SK-N-SH (cell line): Measurements from ENCODE around the gene CCDC61. TPM values are rescaled to one million over a fixed set of nuclear protein-coding genes. Genes with fewer than 3 reads are reported as not detected.

Experiments used
- CTCF ChIA-PET: fragments of 300-600, 350-600 bp; formaldehyde crosslinking; extraction: SDS; loops from one replicate; lab custom pipeline; 2021; lab: Yijun Ruan, JAX
- POLR2A ChIA-PET: fragments of 350-600 bp; sonication (Branson Sonifier 250); formaldehyde crosslinking; extraction: SDS; loops from one replicate; lab custom pipeline; 2020; ENCODE audit warnings: antibody characterized with exemption, inconsistent platforms; lab: Yijun Ruan, JAX
- DNase-seq: peaks from one replicate; pipeline ENCODE4 v3.0.0; 2012
- H2AFZ ChIP-seq: fragments of 200-600 bp; sonication (generic); 2 replicates; pipeline ENCODE4 v1.8.1; 2016; ENCODE audit warnings: antibody characterized with exemption, mild to moderate bottlenecking, low read depth
- H3F3A ChIP-seq: fragments of 200-600 bp; sonication (generic); replicated peaks from 2 replicates; pipeline ENCODE3; 2016; ENCODE audit warnings: antibody characterized with exemption, mild to moderate bottlenecking; ENCODE audit not compliant: insufficient read depth
- H3K27ac ChIP-seq, 2 experiments: fragments of 200-500 bp in 1 of 2; fragments of 200-600 bp in 1 of 2; sonication (Bioruptor generic) in 1 of 2; sonication (generic), shearing (Covaris generic) in 1 of 2; 2 replicates each; pipeline versions ENCODE4 v1.5.1 to v1.6.1; 2014 to 2016; ENCODE audit warnings: low read depth in 2 of 2, inconsistent platforms in 1 of 2, low read length in 1 of 2, mild to moderate bottlenecking in 1 of 2, mixed read lengths in 1 of 2
- H3K27me3 ChIP-seq: fragments of 200-600 bp; sonication (generic), shearing (Covaris generic); 2 replicates; pipeline ENCODE4 v1.6.1; 2016; ENCODE audit warnings: mixed run types; ENCODE audit not compliant: insufficient read depth
- H3K36me3 ChIP-seq, 2 experiments: fragments of 200-500 bp in 1 of 2; fragments of 200-600 bp in 1 of 2; sonication (Bioruptor generic) in 1 of 2; sonication (generic) in 1 of 2; replicated peaks in 1 of 2; 2 replicates each; pipeline versions ENCODE3 to v1.5.1; 2014 to 2016; ENCODE audit warnings: low read length in 1 of 2, mild to moderate bottlenecking in 1 of 2; ENCODE audit not compliant: insufficient read depth in 2 of 2, control insufficient read depth in 1 of 2
- H3K4me1 ChIP-seq, 2 experiments: fragments of 200-500 bp in 1 of 2; fragments of 200-600 bp in 1 of 2; sonication (Bioruptor generic) in 1 of 2; sonication (generic), shearing (Covaris generic) in 1 of 2; 2 replicates each; pipeline versions ENCODE4 v1.5.1 to v1.6.1; 2014 to 2016; ENCODE audit warnings: low read depth in 1 of 2, low read length in 1 of 2, mixed run types in 1 of 2; ENCODE audit not compliant: insufficient read depth in 2 of 2, control insufficient read depth in 1 of 2
- H3K4me2 ChIP-seq: fragments of 200-600 bp; sonication (generic), shearing (Covaris generic); 2 replicates; pipeline ENCODE4 v1.6.1; 2017; ENCODE audit warnings: mixed run types
- H3K4me3 ChIP-seq, 2 experiments: fragments of 200-500 bp in 1 of 2; fragments of 200-600 bp in 1 of 2; sonication (Bioruptor generic) in 1 of 2; sonication (generic), shearing (Covaris generic) in 1 of 2; 2 replicates each; pipeline versions ENCODE4 v1.5.1 to v1.8.1; 2014 to 2016; ENCODE audit warnings: low read depth in 2 of 2, inconsistent platforms in 1 of 2, low read length in 1 of 2, mild to moderate bottlenecking in 1 of 2, mixed read lengths in 1 of 2, moderate library complexity in 1 of 2
- H3K79me2 ChIP-seq: fragments of 200-600 bp; sonication (generic); 2 replicates; pipeline ENCODE4 v1.8.1; 2017; ENCODE audit warnings: mild to moderate bottlenecking; ENCODE audit not compliant: insufficient read depth
- H3K9ac ChIP-seq: fragments of 200-600 bp; sonication (generic); 2 replicates; pipeline ENCODE4 v1.6.1; 2017; ENCODE audit warnings: mixed run types
- H3K9me2 ChIP-seq: fragments of 200-600 bp; sonication (generic); 2 replicates; pipeline ENCODE4 v1.6.1; 2017; ENCODE audit warnings: mixed run types
- H3K9me3 ChIP-seq: fragments of 200-600 bp; sonication (generic); 2 replicates; pipeline ENCODE4 v1.6.1; 2017; ENCODE audit warnings: mixed run types, mild to moderate bottlenecking, moderate library complexity
- H4K20me1 ChIP-seq: fragments of 200-600 bp; sonication (generic); 2 replicates; pipeline ENCODE4 v1.6.1; 2017; ENCODE audit warnings: mild to moderate bottlenecking, mixed run types; ENCODE audit not compliant: insufficient read depth
- CHD2 ChIP-seq: fragments of 150-350 bp; IDR thresholded peaks from 2 replicates; pipeline ENCODE4 v1.6.1; 2018; ENCODE audit warnings: low read length; ENCODE audit not compliant: partially characterized antibody
- EP300 ChIP-seq, 2 experiments: IDR thresholded peaks; 2 replicates each; pipeline versions ENCODE4 v1.4.0 to v1.6.1; 2012; ENCODE audit warnings: borderline replicate concordance in 1 of 2, low read depth in 1 of 2, low read length in 1 of 2
- FOSL2 ChIP-seq: IDR thresholded peaks from 2 replicates; pipeline ENCODE4 v1.4.0; 2012; ENCODE audit warnings: low read depth, mild to moderate bottlenecking, moderate library complexity, borderline replicate concordance
- FOXJ3 ChIP-seq: sonication (generic); formaldehyde crosslinking; IDR thresholded peaks from 2 replicates; pipeline ENCODE4 v1.5.1; 2020; ENCODE audit warnings: mild to moderate bottlenecking, missing genetic modification reagents
- GABPA ChIP-seq: IDR thresholded peaks from 2 replicates; pipeline ENCODE4 v1.4.0; 2012; ENCODE audit warnings: low read depth, mild to moderate bottlenecking
- GATA2 ChIP-seq: sonication (generic); formaldehyde crosslinking; IDR thresholded peaks from 2 replicates; pipeline ENCODE4 v1.5.0; 2020; ENCODE audit warnings: mild to moderate bottlenecking, missing genetic modification reagents
- JUND ChIP-seq: IDR thresholded peaks from 2 replicates; pipeline ENCODE4 v1.4.0; 2012
- MEF2A ChIP-seq: IDR thresholded peaks from 2 replicates; pipeline ENCODE4 v1.4.0; 2012; ENCODE audit warnings: low read depth, borderline replicate concordance
- NRF1 ChIP-seq: IDR thresholded peaks from 2 replicates; pipeline ENCODE4 v1.6.1; 2012; ENCODE audit warnings: low read depth, mild to moderate bottlenecking, low read length
- RAD21 ChIP-seq: IDR thresholded peaks from 2 replicates; pipeline ENCODE4 v1.6.1; 2012; ENCODE audit warnings: mild to moderate bottlenecking, low read length
- RCOR1 ChIP-seq: fragments of 150-350 bp; IDR thresholded peaks from 2 replicates; pipeline ENCODE4 v1.6.1; 2017; ENCODE audit warnings: antibody characterized with exemption, low read length
- RXRA ChIP-seq: IDR thresholded peaks from 2 replicates; pipeline ENCODE4 v1.4.0; 2012; ENCODE audit warnings: low read depth, mild to moderate bottlenecking, borderline replicate concordance
- SMC3 ChIP-seq: IDR thresholded peaks from 2 replicates; pipeline ENCODE4 v1.6.1; 2012; ENCODE audit warnings: low read depth, low read length, improper control_type of control experiment
- TAF1 ChIP-seq: IDR thresholded peaks from 2 replicates; pipeline ENCODE4 v1.6.1; 2012; ENCODE audit warnings: low read depth, mild to moderate bottlenecking, low read length, moderate library complexity, borderline replicate concordance
- TCF12 ChIP-seq: IDR thresholded peaks from 2 replicates; pipeline ENCODE4 v1.4.0; 2012
- TEAD4 ChIP-seq: IDR thresholded peaks from 2 replicates; pipeline ENCODE4 v1.4.0; 2012; ENCODE audit warnings: mild to moderate bottlenecking, borderline replicate concordance; ENCODE audit not compliant: insufficient read depth
- YY1 ChIP-seq: IDR thresholded peaks from 2 replicates; pipeline ENCODE4 v1.4.0; 2012; ENCODE audit warnings: low read depth, mild to moderate bottlenecking
- WGBS: methylation state at CpG from one replicate; pipeline ENCODE4 v1.1.6; 2017; ENCODE audit warnings: low lambda C conversion rate; 5-methylcytosine and 5-hydroxymethylcytosine counted together
- polyA plus RNA-seq, 3 experiments: library from polyadenylated mRNA; depleted of rRNA; stranded (reverse); fragments of >200 nt; gene quantifications; 2 replicates each; pipeline ENCODE4 v1.2.3, GENCODE V29; 2012
- TF ChIP-seq, protein P1 (sequence below): IDR thresholded peaks from 2 replicates; pipeline ENCODE4; 2012
- TF ChIP-seq, protein P2 (sequence below): fragments of 200-600 bp; sonication (generic); IDR thresholded peaks from 2 replicates; pipeline ENCODE4 v1.6.1; 2017; ENCODE audit warnings: antibody characterized with exemption, mild to moderate bottlenecking, moderate library complexity
- TF ChIP-seq, protein P3 (sequence below): fragments of 150-350 bp; IDR thresholded peaks from 2 replicates; pipeline ENCODE4 v1.6.1; 2016; ENCODE audit warnings: mild to moderate bottlenecking, low read depth, low read length
- TF ChIP-seq, protein P4 (sequence below): IDR thresholded peaks from 2 replicates; pipeline ENCODE4 v1.6.1; 2012; ENCODE audit warnings: mild to moderate bottlenecking, low read depth, low read length, moderate library complexity
- TF ChIP-seq, protein P5 (sequence below): IDR thresholded peaks from 2 replicates; pipeline ENCODE4 v1.4.0; 2012; ENCODE audit warnings: low read depth

The CCDC61 gene
- polyA plus RNA-seq, 1 of the 3 experiments (the other 2 are of a cell fraction) = 6.8 TPM

DNA sequence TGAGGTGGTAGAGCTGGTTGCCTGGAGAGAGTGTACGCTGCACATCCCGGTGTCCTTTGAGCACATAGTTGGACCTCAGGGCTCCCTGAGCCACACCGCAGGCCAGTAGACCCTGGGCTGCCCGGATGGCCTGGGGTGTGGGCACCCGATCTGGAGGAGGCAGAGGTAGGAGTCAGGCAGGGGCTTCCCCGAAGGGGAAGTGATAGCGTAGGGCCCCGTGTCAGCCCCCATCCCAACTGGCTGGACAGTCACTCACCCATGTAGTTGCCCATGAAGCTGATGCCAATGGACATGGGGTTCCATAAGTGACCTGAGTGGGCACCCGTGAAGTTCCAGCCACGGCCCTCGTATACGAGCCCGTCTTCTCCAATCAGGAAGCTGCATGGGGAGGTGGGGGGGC lies 24.0 kb downstream of the CCDC61 start:
- Histone ChIP-seq H3K4me2 (no peak overlapping the region), H3F3A (peaks cover 18% of the 10 kb centered on the region), H3K9ac (no peak overlapping the region)
- WGBS = 95% methylated on average over 11 of the region's 13 CpGs
- TF ChIP-seq NRF1 (no peak), TEAD4 (no peak), FOXJ3 (CRISPR knock-in tag) (no peak), TCF12 (no peak), RCOR1 (no peak), MEF2A (no peak), SMC3 (no peak), FOSL2 (no peak), EP300 (IDR thresholded peaks at IDR 0.05; ENCODE audit: borderline replicate concordance in 1 of 2, low read depth in 1 of 2, low read length in 1 of 2) (no peak), RAD21 (no peak), TAF1 (no peak)
- TF ChIP-seq, protein P1, sequence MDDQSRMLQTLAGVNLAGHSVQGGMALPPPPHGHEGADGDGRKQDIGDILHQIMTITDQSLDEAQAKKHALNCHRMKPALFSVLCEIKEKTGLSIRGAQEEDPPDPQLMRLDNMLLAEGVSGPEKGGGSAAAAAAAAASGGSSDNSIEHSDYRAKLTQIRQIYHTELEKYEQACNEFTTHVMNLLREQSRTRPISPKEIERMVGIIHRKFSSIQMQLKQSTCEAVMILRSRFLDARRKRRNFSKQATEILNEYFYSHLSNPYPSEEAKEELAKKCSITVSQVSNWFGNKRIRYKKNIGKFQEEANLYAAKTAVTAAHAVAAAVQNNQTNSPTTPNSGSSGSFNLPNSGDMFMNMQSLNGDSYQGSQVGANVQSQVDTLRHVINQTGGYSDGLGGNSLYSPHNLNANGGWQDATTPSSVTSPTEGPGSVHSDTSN = no peak
- TF ChIP-seq, protein P2, sequence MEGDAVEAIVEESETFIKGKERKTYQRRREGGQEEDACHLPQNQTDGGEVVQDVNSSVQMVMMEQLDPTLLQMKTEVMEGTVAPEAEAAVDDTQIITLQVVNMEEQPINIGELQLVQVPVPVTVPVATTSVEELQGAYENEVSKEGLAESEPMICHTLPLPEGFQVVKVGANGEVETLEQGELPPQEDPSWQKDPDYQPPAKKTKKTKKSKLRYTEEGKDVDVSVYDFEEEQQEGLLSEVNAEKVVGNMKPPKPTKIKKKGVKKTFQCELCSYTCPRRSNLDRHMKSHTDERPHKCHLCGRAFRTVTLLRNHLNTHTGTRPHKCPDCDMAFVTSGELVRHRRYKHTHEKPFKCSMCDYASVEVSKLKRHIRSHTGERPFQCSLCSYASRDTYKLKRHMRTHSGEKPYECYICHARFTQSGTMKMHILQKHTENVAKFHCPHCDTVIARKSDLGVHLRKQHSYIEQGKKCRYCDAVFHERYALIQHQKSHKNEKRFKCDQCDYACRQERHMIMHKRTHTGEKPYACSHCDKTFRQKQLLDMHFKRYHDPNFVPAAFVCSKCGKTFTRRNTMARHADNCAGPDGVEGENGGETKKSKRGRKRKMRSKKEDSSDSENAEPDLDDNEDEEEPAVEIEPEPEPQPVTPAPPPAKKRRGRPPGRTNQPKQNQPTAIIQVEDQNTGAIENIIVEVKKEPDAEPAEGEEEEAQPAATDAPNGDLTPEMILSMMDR = no peak
- TF ChIP-seq, all 33 proteins: peak for 0
- Histone ChIP-seq H3K36me3 (no peaks in the 10 kb centered on the region), H3K9me2 (no peaks in the 10 kb centered on the region), H3K79me2 (no peaks in the 10 kb centered on the region), H3K4me1 (peaks cover 0 to 21% of the 10 kb centered on the region in 2 experiments; a peak in 2 of 4 replicates), H3K27ac (no peak overlapping the region), H3K27me3 (no peaks in the 10 kb centered on the region), H3K9me3 (no peaks in the 10 kb centered on the region), H4K20me1 (peaks cover 33% of the 10 kb centered on the region), H3K4me3 (no peak overlapping the region), H2AFZ (no peak overlapping the region)
- DNase-seq = no peak
- CTCF ChIA-PET = interaction anchor here (1.1 to 5.1 kb wide), 4 partner anchors 9 to 246 kb away, joined by 3 to 82 read pairs (median 14); no protein-coding TSS in a partner anchor
- POLR2A ChIA-PET = no interaction called here

DNA sequence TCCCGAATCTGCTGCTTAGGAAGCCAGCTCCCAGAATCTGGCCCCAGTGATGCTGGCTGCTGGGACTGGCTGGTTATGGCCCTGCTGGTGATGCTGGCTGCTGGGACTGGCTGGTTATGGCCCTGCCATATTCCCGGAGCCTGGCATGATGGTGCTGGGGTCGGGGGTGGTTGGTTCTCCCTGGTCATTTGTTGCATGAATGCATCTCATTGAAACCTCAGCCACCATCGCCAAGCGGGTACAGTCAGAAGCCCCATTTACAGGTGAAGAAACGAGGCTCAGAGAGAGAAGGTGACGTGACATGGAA lies 25.5 kb downstream of the CCDC61 start:
- WGBS = 83% methylated on average over 7 of the region's 7 CpGs
- CTCF ChIA-PET = interaction anchor here (0.6 to 5.1 kb wide), 4 partner anchors 8 to 245 kb away, joined by 3 to 82 read pairs (median 4); no protein-coding TSS in a partner anchor
- H3K9me3 ChIP-seq = no peaks in the 10 kb centered on the region
- H4K20me1 ChIP-seq = peaks cover 26% of the 10 kb centered on the region
- no peak for DNase-seq
- no peaks in the 10 kb centered on the region for H3K36me3 ChIP-seq
- no peaks in the 10 kb centered on the region for H3K9me2 ChIP-seq
- no peak overlapping the region for H3K9ac ChIP-seq
- no peaks in the 10 kb centered on the region for H3K79me2 ChIP-seq
- peak overlapping the region in 1 of 2 experiments; percentile 41; a peak in 1 of 4 replicates for H3K27ac ChIP-seq
- H3F3A ChIP-seq = peaks cover 15% of the 10 kb centered on the region
- H3K4me3 ChIP-seq = no peak overlapping the region
- no peak overlapping the region for H2AFZ ChIP-seq
- POLR2A ChIA-PET = no interaction called here
- no peak overlapping the region for H3K4me2 ChIP-seq
- H3K4me1 ChIP-seq = peaks cover 0 to 7% of the 10 kb centered on the region in 2 experiments; a peak in 1 of 4 replicates
- no peaks in the 10 kb centered on the region for H3K27me3 ChIP-seq
- TF ChIP-seq, protein P3, sequence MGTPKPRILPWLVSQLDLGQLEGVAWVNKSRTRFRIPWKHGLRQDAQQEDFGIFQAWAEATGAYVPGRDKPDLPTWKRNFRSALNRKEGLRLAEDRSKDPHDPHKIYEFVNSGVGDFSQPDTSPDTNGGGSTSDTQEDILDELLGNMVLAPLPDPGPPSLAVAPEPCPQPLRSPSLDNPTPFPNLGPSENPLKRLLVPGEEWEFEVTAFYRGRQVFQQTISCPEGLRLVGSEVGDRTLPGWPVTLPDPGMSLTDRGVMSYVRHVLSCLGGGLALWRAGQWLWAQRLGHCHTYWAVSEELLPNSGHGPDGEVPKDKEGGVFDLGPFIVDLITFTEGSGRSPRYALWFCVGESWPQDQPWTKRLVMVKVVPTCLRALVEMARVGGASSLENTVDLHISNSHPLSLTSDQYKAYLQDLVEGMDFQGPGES = no peak
- no peak for TF ChIP-seq YY1
- TF ChIP-seq TAF1 = no peak
- no peak for TF ChIP-seq NRF1
- TF ChIP-seq CHD2 = no peak
- no peak for TF ChIP-seq EP300 (IDR thresholded peaks at IDR 0.05; ENCODE audit: borderline replicate concordance in 1 of 2, low read depth in 1 of 2, low read length in 1 of 2)
- TF ChIP-seq, protein P4, sequence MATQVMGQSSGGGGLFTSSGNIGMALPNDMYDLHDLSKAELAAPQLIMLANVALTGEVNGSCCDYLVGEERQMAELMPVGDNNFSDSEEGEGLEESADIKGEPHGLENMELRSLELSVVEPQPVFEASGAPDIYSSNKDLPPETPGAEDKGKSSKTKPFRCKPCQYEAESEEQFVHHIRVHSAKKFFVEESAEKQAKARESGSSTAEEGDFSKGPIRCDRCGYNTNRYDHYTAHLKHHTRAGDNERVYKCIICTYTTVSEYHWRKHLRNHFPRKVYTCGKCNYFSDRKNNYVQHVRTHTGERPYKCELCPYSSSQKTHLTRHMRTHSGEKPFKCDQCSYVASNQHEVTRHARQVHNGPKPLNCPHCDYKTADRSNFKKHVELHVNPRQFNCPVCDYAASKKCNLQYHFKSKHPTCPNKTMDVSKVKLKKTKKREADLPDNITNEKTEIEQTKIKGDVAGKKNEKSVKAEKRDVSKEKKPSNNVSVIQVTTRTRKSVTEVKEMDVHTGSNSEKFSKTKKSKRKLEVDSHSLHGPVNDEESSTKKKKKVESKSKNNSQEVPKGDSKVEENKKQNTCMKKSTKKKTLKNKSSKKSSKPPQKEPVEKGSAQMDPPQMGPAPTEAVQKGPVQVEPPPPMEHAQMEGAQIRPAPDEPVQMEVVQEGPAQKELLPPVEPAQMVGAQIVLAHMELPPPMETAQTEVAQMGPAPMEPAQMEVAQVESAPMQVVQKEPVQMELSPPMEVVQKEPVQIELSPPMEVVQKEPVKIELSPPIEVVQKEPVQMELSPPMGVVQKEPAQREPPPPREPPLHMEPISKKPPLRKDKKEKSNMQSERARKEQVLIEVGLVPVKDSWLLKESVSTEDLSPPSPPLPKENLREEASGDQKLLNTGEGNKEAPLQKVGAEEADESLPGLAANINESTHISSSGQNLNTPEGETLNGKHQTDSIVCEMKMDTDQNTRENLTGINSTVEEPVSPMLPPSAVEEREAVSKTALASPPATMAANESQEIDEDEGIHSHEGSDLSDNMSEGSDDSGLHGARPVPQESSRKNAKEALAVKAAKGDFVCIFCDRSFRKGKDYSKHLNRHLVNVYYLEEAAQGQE = no peak
- no peak for TF ChIP-seq GABPA
- no peak for TF ChIP-seq JUND
- TF ChIP-seq GATA2 (CRISPR knock-in tag) = no peak
- no peak for TF ChIP-seq RXRA
- TF ChIP-seq, protein P5, sequence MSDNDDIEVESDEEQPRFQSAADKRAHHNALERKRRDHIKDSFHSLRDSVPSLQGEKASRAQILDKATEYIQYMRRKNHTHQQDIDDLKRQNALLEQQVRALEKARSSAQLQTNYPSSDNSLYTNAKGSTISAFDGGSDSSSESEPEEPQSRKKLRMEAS = no peak
